Posterior vena cava (tissue), 2 donors: ENCODE results near the gene INS. TPM values are rescaled to one million over a fixed set of nuclear protein-coding genes. Genes with fewer than 3 reads are reported as not detected.

Experiments used
- microRNA-seq, 2 donors: library from miRNA; unstranded; fragments of <30 nt; microRNA quantifications; one replicate each; pipeline ENCODE4 v1.2.0, GENCODE V29; 2020 to 2021; ENCODE audit warnings: borderline microRNAs expressed in 2 of 2
- total RNA-seq, 2 donors: library from RNA; stranded (reverse); fragmentation: NEBNext Ultra II Directional; extraction: Animal tissue kit (Norgen Biotek cat#: 25700); gene quantifications; one replicate each; pipeline ENCODE4 v1.2.1, GENCODE V29; 2021
- donor health status: DM: yes; HTN: yes; CAD: no.
- donor health status: DM: yes; HTN: yes; CAD: no.

The INS gene
- total RNA-seq, 2 donors from 2014 or later: not detected

Small RNAs within 50 kb of the gene (microRNA-seq; reads per million reads assigned to microRNA genes)
- gene MIR4686: 0 reads per million in 2 donors
- gene MIR483: 49.9 to 107 reads per million in 2 donors

Other genes with a start within 250 kb of the INS start
- gene TNNT3, start 241.5 kb downstream of the INS start, total RNA-seq: 10 to 100 TPM; 17.9 to 45.3 TPM
- 10 to 100 TPM; 22.7 to 23.8 TPM for gene MRPL23, start 213.9 kb downstream of the INS start, total RNA-seq
- 1,000 to 10,000 TPM in 1 of 2 donors, 100 to 1,000 TPM in 1; 430 to 1,696 TPM for gene H19, start 163.4 kb downstream of the INS start, total RNA-seq
- 100 to 1,000 TPM; 161 to 323 TPM for gene IGF2, start 21.8 kb downstream of the INS start, total RNA-seq
- gene TH, start 10.6 kb upstream of the INS start, total RNA-seq: under 1 TPM in 1 of 2 donors, not detected in 1; 0.67 TPM
- under 1 TPM; 0.43 to 0.69 TPM for gene ASCL2, start 109.4 kb upstream of the INS start, total RNA-seq
- 1 to 10 TPM; 1.3 to 1.8 TPM for gene C11orf21, start 140.7 kb upstream of the INS start, total RNA-seq
- gene TSPAN32, start 140.8 kb upstream of the INS start, total RNA-seq: 1 to 10 TPM in 1 of 2 donors, under 1 TPM in 1; 0.76 to 3.6 TPM
- gene CD81, start 216.1 kb upstream of the INS start, total RNA-seq: 100 to 1,000 TPM; 616 to 784 TPM
- 10 to 100 TPM; 47.4 to 49.6 TPM for gene TSSC4, start 239.5 kb upstream of the INS start, total RNA-seq